Testis (tissue), 2 donors: ENCODE measurements around the gene ZNF692.

ENCODE experiments used
- CTCF ChIP-seq, 3 experiments: fragments of 450-650 bp in 2 of 3; fragments of 200-600 bp in 1 of 3; sonication (generic) in 1 of 3; IDR thresholded peaks; one replicate each; pipeline ENCODE4 v1.5.1; 2016 to 2019; ENCODE audit warnings: antibody characterized with exemption in 3 of 3, mild to moderate bottlenecking in 2 of 3, moderate library complexity in 1 of 3
- POLR2A ChIP-seq: fragments of 450-650 bp; IDR thresholded peaks from one replicate; pipeline ENCODE4 v1.6.1; 2017; ENCODE audit warnings: antibody characterized with exemption, mild to moderate bottlenecking, moderate library complexity

GRCh38 chr1:248858096-248858890 lies 592 bp downstream of the ZNF692 start:
- TF ChIP-seq CTCF (IDR thresholded peaks at IDR 0.05) (peak in 2 of 3 experiments; percentile 33 to 35), POLR2A (no peak)
